Thoracic aorta (tissue), 2 donors: ENCODE data around the gene PRKCA. TPM values are rescaled to one million over a fixed set of nuclear protein-coding genes. Genes with fewer than 3 reads are reported as not detected.

ENCODE experiments used
- ATAC-seq: fragments of 150-250 bp; one replicate; pipeline ENCODE4 v1.8.0; 2017; ENCODE audit warnings: low read depth; ENCODE audit not compliant: insufficient number of reproducible peaks, low FRiP score
- DNase-seq: peaks from one replicate; pipeline ENCODE4 v3.0.0-alpha.2; 2020; ENCODE audit warnings: low spot score
- H3K27ac ChIP-seq, 2 donors: fragments of 200-600 bp; sonication (generic); 1 replicate in 1 of 2; 2 replicates in 1 of 2; pipeline ENCODE4 v1.5.1; 2016; ENCODE audit warnings: mild to moderate bottlenecking in 2 of 2, moderate library complexity in 2 of 2
- H3K27me3 ChIP-seq: fragments of 200-600 bp; sonication (generic); replicated peaks from 2 replicates; pipeline ENCODE4 v1.6.0; 2016; ENCODE audit warnings: mild to moderate bottlenecking; ENCODE audit not compliant: insufficient read depth
- H3K36me3 ChIP-seq: fragments of 200-600 bp; sonication (generic); one replicate; pipeline ENCODE4 v1.5.1; 2016
- H3K4me1 ChIP-seq, 2 donors: fragments of 200-600 bp; sonication (generic); 1 replicate in 1 of 2; 2 replicates in 1 of 2; pipeline versions ENCODE4 v1.5.1 to v1.6.0; 2016; ENCODE audit warnings: low read depth in 2 of 2, mild to moderate bottlenecking in 1 of 2; ENCODE audit not compliant: control insufficient read depth in 1 of 2
- H3K4me3 ChIP-seq: fragments of 200-600 bp; sonication (generic); 2 replicates; pipeline ENCODE4 v1.5.1; 2016; ENCODE audit warnings: mild to moderate bottlenecking
- H3K9me3 ChIP-seq: fragments of 200-600 bp; sonication (generic); 2 replicates; pipeline ENCODE4 v1.5.1; 2016
- total RNA-seq, 2 donors: library from RNA; depleted of rRNA; stranded (reverse); fragments of >200 nt; gene quantifications; one replicate each; pipeline versions ENCODE4 v1.1.0 to v1.2.3, GENCODE V29; 2016
- TF ChIP-seq, protein P1 (sequence below): fragments of 200-600 bp; sonication (generic); IDR thresholded peaks from one replicate; pipeline ENCODE4 v1.5.1; 2019; ENCODE audit warnings: antibody characterized with exemption

The PRKCA gene
- total RNA-seq, 2 donors from 2014 or later = 9.1 to 11.6 TPM

- H3K27me3 ChIP-seq = no peaks in the 10 kb centered on the region
- ATAC-seq (no peak), DNase-seq (no peak)
- no peaks in the 10 kb centered on the region for H3K4me1 ChIP-seq
- TF ChIP-seq, protein P1, sequence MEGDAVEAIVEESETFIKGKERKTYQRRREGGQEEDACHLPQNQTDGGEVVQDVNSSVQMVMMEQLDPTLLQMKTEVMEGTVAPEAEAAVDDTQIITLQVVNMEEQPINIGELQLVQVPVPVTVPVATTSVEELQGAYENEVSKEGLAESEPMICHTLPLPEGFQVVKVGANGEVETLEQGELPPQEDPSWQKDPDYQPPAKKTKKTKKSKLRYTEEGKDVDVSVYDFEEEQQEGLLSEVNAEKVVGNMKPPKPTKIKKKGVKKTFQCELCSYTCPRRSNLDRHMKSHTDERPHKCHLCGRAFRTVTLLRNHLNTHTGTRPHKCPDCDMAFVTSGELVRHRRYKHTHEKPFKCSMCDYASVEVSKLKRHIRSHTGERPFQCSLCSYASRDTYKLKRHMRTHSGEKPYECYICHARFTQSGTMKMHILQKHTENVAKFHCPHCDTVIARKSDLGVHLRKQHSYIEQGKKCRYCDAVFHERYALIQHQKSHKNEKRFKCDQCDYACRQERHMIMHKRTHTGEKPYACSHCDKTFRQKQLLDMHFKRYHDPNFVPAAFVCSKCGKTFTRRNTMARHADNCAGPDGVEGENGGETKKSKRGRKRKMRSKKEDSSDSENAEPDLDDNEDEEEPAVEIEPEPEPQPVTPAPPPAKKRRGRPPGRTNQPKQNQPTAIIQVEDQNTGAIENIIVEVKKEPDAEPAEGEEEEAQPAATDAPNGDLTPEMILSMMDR = no peak
- H3K27ac ChIP-seq = no peak overlapping the region
- H3K36me3 ChIP-seq = no peaks in the 10 kb centered on the region
- no peaks in the 10 kb centered on the region for H3K9me3 ChIP-seq
- H3K4me3 ChIP-seq = no peak overlapping the region
Measured at GRCh38 chr17:66714046-66715023, 411.9 kb downstream of the PRKCA start.

DNA sequence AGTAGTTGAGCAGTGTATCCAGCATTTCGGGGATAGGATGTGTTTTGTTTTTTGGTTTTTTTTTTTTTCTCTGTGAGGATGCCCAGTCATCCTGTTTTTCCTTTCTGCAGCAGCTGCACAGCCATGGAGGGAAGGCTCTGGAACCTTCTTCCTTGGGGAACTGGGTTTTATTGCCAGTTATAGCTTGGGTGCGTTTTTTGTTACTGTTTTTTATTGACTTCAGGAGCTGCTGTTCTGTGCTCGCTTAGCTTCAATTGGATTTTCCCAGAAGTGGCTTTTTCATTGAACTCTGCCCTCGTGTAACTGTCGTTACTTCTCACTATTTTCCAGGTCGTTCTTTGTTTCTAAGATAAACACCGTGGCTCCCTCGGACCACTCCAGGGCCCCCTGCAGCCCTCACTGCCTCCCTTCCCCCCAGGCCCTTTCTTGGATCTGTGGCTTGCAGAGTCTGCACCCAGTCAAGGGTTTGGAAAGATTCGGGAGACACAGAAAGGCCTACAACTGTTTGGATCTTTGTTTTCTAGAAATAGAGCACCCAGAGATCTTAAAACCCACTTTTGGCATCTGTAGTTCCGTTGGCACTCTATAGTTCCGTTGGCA, 412.8 kb downstream of the PRKCA start:
- ATAC-seq (no peak), DNase-seq (no peak)
- TF ChIP-seq, protein P1 = no peak
- H3K27me3 ChIP-seq = no peaks in the 10 kb centered on the region
- no peak overlapping the region for H3K4me3 ChIP-seq
- H3K27ac ChIP-seq = no peak overlapping the region
- H3K4me1 ChIP-seq = no peaks in the 10 kb centered on the region
- H3K36me3 ChIP-seq = no peaks in the 10 kb centered on the region
- H3K9me3 ChIP-seq = no peaks in the 10 kb centered on the region

DNA sequence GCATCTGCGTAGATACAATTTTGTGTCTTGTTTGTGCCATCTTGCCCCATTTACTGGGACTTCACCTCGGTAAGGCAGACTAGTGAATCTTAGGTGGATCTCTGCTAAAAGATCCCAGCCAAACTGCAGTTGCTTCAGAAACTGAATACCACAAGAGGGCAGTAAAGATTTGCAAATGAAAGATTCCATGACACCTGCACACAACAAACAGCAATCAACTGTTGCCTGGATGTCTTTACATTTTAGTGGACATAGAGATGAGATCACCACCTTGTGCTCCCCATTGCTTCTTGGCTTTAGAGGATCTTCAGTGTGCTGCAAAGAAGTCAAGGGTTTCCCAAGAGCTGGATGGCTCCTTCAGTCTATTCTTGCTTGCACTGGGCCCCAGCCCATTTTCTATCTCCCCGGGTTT, 413.3 kb downstream of the PRKCA start:
- no peak overlapping the region for H3K27ac ChIP-seq
- TF ChIP-seq, protein P1 = peak; percentile 61
- no peaks in the 10 kb centered on the region for H3K27me3 ChIP-seq
- DNase-seq = no peak
- H3K9me3 ChIP-seq = no peaks in the 10 kb centered on the region
- H3K4me3 ChIP-seq = no peak overlapping the region
- ATAC-seq = no peak
- H3K4me1 ChIP-seq = no peaks in the 10 kb centered on the region
- H3K36me3 ChIP-seq = no peaks in the 10 kb centered on the region

DNA sequence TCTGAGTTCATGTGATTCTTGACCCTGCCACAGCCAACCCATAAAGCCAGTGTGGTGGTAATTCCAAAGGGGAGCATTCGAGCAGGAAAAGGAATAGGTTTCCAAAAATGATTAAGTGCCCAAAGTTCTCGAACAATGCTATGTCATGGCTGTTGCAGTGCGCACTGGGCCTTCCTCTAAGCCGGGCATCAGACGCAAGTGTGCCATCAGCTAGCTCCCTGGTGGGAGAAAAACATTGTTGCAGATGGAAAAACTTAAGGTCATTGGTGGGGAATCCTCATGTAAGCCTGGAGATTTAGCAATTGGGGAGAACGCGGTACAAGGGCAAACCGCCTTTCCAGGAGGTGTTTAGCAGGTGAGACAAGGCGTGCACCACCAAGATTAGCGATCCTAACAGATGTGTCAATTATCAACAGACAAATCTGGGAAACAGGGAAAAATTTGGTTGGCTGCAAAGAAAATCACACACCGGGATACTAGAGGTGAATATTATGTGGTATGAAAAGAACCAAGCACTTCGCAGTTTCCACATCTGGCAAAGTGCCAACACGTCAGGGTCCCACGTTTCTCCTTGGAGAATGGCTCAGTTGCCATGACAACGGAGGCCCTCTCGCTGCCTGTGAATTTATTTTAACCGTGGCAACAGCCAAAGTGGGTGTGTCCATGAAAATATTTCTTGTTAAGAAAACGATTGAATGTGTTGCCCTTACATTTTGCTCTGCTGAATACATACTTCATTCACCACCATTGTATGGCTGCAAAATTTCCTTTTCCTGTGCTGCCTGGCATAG, 414.0 kb downstream of the PRKCA start:
- H3K4me1 ChIP-seq = no peaks in the 10 kb centered on the region
- no peak overlapping the region for H3K4me3 ChIP-seq
- TF ChIP-seq, protein P1 = no peak
- H3K9me3 ChIP-seq = no peaks in the 10 kb centered on the region
- H3K36me3 ChIP-seq = no peaks in the 10 kb centered on the region
- DNase-seq (no peak), ATAC-seq (no peak)
- no peaks in the 10 kb centered on the region for H3K27me3 ChIP-seq
- H3K27ac ChIP-seq = no peak overlapping the region

- no peaks in the 10 kb centered on the region for H3K9me3 ChIP-seq
- ATAC-seq (no peak), DNase-seq (no peak)
Measured at GRCh38 chr17:66717641-66718058, 415.2 kb downstream of the PRKCA start.

More at GRCh38 chr17:66717641-66718058, 415.2 kb downstream of the PRKCA start:
- Histone ChIP-seq H3K27me3 (no peaks in the 10 kb centered on the region), H3K4me3 (no peak overlapping the region), H3K36me3 (no peaks in the 10 kb centered on the region), H3K27ac (no peak overlapping the region), H3K4me1 (no peaks in the 10 kb centered on the region)
- TF ChIP-seq, protein P1 = no peak
